Measurements from ENCODE around the gene DOK4.

The DOK4 gene

DNA sequence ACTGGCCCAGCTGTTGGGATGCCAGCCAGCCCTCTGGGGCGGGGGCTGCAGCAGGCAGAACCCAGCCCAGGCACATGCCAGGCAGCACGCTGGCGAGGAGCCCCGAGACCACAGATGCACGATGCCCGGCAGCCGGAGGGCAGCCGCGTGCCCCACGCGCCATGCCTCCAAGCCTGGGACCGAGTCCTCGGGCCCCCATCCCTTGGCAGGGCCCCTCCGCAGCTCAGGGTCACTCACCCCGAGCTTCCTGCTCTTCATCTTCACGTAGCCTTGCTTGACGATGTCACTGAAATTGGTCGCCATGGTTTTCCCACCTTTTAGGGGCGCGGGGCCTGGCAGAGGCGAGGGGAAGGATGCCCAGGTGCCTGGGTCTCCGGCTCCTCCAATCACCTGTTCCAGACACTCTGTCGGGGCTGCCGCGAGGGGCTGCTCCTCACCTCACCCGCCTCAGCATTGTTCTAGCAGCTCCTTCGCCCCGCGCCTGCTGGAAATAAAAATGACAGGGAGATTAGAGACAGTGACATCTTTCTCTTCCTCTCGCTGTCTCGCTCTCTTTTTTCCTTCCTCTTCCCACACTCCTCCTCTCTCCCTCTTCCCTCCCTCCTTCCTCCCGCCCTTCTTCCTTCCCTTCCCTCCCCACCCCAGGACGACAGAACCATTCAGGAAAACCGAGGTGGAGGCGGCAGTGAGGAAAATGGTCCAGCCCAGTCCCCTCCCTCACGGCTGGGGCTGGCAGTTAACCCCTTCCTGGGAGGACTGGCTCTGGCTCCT lies 6.9 kb downstream of the DOK4 start:
- peak overlapping the region; percentile 29 to 35 for H3K4ac ChIP-seq (ENCODE audit: low read depth in 1 of 2, low read length in 2 of 2)
- peak; percentile 67 for DNase-seq
- H3K79me1 ChIP-seq (replicated peaks; ENCODE audit: low read length, poor library complexity, severe bottlenecking): peaks cover 46% of the 10 kb centered on the region
- H3K9ac ChIP-seq (ENCODE audit: low read length): peak overlapping the region; percentile 73
- peaks cover 61% of the 10 kb centered on the region for H3K4me1 ChIP-seq (ENCODE audit: control insufficient read depth, insufficient read depth, low read depth, low read length)
- H3K27me3 ChIP-seq (ENCODE audit: control insufficient read depth in 1 of 2, insufficient read depth in 1 of 2, low read length in 2 of 2): no peaks in the 10 kb centered on the region
- H4K91ac ChIP-seq (ENCODE audit: low read length): peak overlapping the region; percentile 22
- H2BK120ac ChIP-seq (ENCODE audit: low read depth, low read length): no peak overlapping the region
- peak overlapping the region in 1 of 2 experiments; percentile 48 for H3K23ac ChIP-seq (ENCODE audit: low read length in 2 of 2)
- no peak overlapping the region for H2AK5ac ChIP-seq (ENCODE audit: low read length, severe bottlenecking)
- H3K18ac ChIP-seq (ENCODE audit: low read depth in 1 of 2, low read length in 2 of 2): peak overlapping the region; percentile 75 to 96
- H2BK5ac ChIP-seq (ENCODE audit: low read depth, low read length, poor library complexity, severe bottlenecking): no peak overlapping the region
- peak overlapping the region in 1 of 2 experiments; percentile 85 for H2BK12ac ChIP-seq (ENCODE audit: low read length in 2 of 2)
- peak overlapping the region in 1 of 2 experiments; percentile 68 for H3K14ac ChIP-seq (ENCODE audit: low read length in 2 of 2)
- H2BK15ac ChIP-seq (ENCODE audit: low read depth, poor library complexity, severe bottlenecking): no peak overlapping the region
- H3K9me3 ChIP-seq (ENCODE audit: control insufficient read depth, low read length): no peaks in the 10 kb centered on the region
- peak overlapping the region; percentile 51 to 89 for H3K4me3 ChIP-seq (ENCODE audit: insufficient read depth in 1 of 2, low read depth in 1 of 2, low read length in 2 of 2)
- H3K4me2 ChIP-seq (ENCODE audit: low read length, poor library complexity, severe bottlenecking): peak overlapping the region; percentile 87
- peaks cover 14 to 43% of the 10 kb centered on the region in 2 experiments for H3K36me3 ChIP-seq (ENCODE audit: control insufficient read depth in 1 of 2, insufficient read depth in 2 of 2, low read depth in 1 of 2, low read length in 2 of 2)
- H2AFZ ChIP-seq (ENCODE audit: low read depth, low read length): no peak overlapping the region
- WGBS: 7% methylated on average over 36 of the region's 36 CpGs
- H3K27ac ChIP-seq (ENCODE audit: low read length, poor library complexity, severe bottlenecking): no peak overlapping the region
- peak overlapping the region; percentile 87 for H4K8ac ChIP-seq (ENCODE audit: low read length)

DNA sequence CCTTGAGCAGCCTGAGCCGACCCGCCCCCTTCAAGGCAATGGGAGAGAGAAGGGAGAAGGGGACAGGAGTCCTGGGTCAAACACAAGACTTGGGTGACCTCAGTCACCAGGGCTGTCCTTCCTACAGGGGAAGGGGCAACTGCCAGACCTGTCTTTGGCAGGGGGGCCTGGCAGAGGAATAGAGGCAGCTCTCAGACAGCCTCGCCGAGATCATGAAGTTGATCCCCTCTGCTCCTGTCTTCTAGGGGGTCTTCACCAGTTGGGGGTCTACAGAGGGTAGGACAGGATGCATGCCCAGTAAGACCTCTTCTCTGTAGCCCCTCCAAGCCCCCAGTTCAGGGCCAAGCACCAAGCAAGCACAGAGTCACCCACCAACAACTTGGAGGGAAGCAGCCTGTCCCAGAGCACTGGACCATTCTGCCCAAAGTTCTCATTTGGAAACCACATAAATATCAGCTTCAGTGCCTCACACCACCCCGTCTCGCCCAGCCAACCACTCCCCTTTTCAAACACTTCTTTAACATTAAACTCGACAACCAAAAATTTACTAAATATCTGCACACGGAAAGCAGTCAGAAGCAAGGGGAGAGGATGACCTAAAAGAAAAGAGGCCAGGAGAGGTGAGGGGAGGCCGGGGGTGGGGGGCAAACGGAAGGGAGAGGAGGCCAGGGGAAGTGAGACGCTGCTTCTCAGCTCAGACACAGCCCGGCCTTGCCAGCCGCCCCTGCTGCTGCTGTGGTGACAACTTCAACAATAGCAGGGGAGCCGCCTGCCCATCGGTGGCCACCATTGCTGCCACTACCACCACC lies 7.7 kb downstream of the DOK4 start:
- peak overlapping the region in 1 of 2 experiments; percentile 68 for H3K14ac ChIP-seq (ENCODE audit: low read length in 2 of 2)
- H3K9ac ChIP-seq (ENCODE audit: low read length): peak overlapping the region; percentile 73
- no peaks in the 10 kb centered on the region for H3K27me3 ChIP-seq (ENCODE audit: control insufficient read depth in 1 of 2, insufficient read depth in 1 of 2, low read length in 2 of 2)
- peak overlapping the region; percentile 58 for H2BK120ac ChIP-seq (ENCODE audit: low read depth, low read length)
- WGBS: 36% methylated on average over 11 of the region's 15 CpGs
- peak overlapping the region; percentile 7 to 85 for H2BK12ac ChIP-seq (ENCODE audit: low read length in 2 of 2)
- no peak for DNase-seq
- peaks cover 56% of the 10 kb centered on the region for H3K4me1 ChIP-seq (ENCODE audit: control insufficient read depth, insufficient read depth, low read depth, low read length)
- H3K36me3 ChIP-seq (ENCODE audit: control insufficient read depth in 1 of 2, insufficient read depth in 2 of 2, low read depth in 1 of 2, low read length in 2 of 2): peaks cover 22 to 43% of the 10 kb centered on the region in 2 experiments
- peak overlapping the region; percentile 22 for H4K91ac ChIP-seq (ENCODE audit: low read length)
- H3K4me2 ChIP-seq (ENCODE audit: low read length, poor library complexity, severe bottlenecking): peak overlapping the region; percentile 87
- no peak overlapping the region for H3K27ac ChIP-seq (ENCODE audit: low read length, poor library complexity, severe bottlenecking)
- no peak overlapping the region for H2BK5ac ChIP-seq (ENCODE audit: low read depth, low read length, poor library complexity, severe bottlenecking)
- H4K8ac ChIP-seq (ENCODE audit: low read length): peak overlapping the region; percentile 74
- no peak overlapping the region for H2AFZ ChIP-seq (ENCODE audit: low read depth, low read length)
- H3K23ac ChIP-seq (ENCODE audit: low read length in 2 of 2): peak overlapping the region; percentile 5 to 48
- peaks cover 42% of the 10 kb centered on the region for H3K79me1 ChIP-seq (replicated peaks; ENCODE audit: low read length, poor library complexity, severe bottlenecking)
- peak overlapping the region; percentile 68 for H2BK15ac ChIP-seq (ENCODE audit: low read depth, poor library complexity, severe bottlenecking)
- peak overlapping the region; percentile 65 for H2AK5ac ChIP-seq (ENCODE audit: low read length, severe bottlenecking)
- H3K18ac ChIP-seq (ENCODE audit: low read depth in 1 of 2, low read length in 2 of 2): peak overlapping the region; percentile 11 to 96
- peak overlapping the region; percentile 51 to 89 for H3K4me3 ChIP-seq (ENCODE audit: insufficient read depth in 1 of 2, low read depth in 1 of 2, low read length in 2 of 2)
- no peaks in the 10 kb centered on the region for H3K9me3 ChIP-seq (ENCODE audit: control insufficient read depth, low read length)
- H3K4ac ChIP-seq (ENCODE audit: low read depth in 1 of 2, low read length in 2 of 2): peak overlapping the region; percentile 29

DNA sequence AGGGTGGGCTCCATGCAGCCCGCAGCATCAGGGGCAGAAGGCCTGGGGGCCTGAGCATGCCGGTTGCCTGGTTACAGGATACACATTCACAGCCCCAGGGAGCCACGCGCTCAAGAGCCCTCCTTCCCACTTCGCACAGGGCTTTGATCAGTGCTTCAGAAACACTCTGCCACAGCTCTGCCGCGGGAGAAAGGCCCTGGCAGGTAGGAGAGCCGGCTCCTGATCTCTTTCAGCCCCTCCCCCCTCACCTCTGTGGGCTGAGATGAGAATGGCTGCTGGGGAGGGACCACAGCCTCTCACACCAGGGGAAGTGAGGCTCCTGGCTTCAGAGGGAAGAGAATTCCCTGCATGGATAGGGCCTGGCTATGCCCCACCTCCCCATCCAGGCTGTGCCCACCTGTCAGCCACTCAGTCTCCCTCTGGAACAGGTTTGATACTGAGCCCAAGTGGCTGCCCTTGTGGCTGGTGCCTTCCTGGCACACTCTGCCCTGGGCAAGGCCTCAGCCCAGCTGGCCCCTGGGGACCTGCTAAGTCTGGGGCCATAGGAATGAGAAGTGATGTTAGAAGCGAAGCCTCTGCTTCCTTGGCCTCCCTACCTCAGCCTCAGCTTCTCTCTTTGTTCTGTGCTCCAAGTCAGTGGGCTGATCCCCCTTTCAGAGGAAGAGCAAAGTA lies 8.6 kb downstream of the DOK4 start:
- Histone ChIP-seq H2BK5ac (ENCODE audit: low read depth, low read length, poor library complexity, severe bottlenecking) (no peak overlapping the region), H2AK5ac (ENCODE audit: low read length, severe bottlenecking) (peak overlapping the region; percentile 65), H3K4ac (ENCODE audit: low read depth in 1 of 2, low read length in 2 of 2) (peak overlapping the region; percentile 11 to 59), H3K27ac (ENCODE audit: low read length, poor library complexity, severe bottlenecking) (no peak overlapping the region), H4K91ac (ENCODE audit: low read length) (no peak overlapping the region), H2AFZ (ENCODE audit: low read depth, low read length) (no peak overlapping the region), H2BK120ac (ENCODE audit: low read depth, low read length) (no peak overlapping the region), H3K9me3 (ENCODE audit: control insufficient read depth, low read length) (no peaks in the 10 kb centered on the region), H3K14ac (ENCODE audit: low read length in 2 of 2) (peak overlapping the region in 1 of 2 experiments; percentile 63), H3K18ac (ENCODE audit: low read depth in 1 of 2, low read length in 2 of 2) (peak overlapping the region in 1 of 2 experiments; percentile 29), H3K4me1 (ENCODE audit: control insufficient read depth, insufficient read depth, low read depth, low read length) (peaks cover 62% of the 10 kb centered on the region), H3K27me3 (ENCODE audit: control insufficient read depth in 1 of 2, insufficient read depth in 1 of 2, low read length in 2 of 2) (no peaks in the 10 kb centered on the region), H3K79me1 (replicated peaks; ENCODE audit: low read length, poor library complexity, severe bottlenecking) (peaks cover 43% of the 10 kb centered on the region), H3K9ac (ENCODE audit: low read length) (no peak overlapping the region), H4K8ac (ENCODE audit: low read length) (no peak overlapping the region), H2BK12ac (ENCODE audit: low read length in 2 of 2) (peak overlapping the region in 1 of 2 experiments; percentile 6), H3K4me3 (ENCODE audit: insufficient read depth in 1 of 2, low read depth in 1 of 2, low read length in 2 of 2) (no peak overlapping the region), H3K36me3 (ENCODE audit: control insufficient read depth in 1 of 2, insufficient read depth in 2 of 2, low read depth in 1 of 2, low read length in 2 of 2) (peaks cover 32 to 52% of the 10 kb centered on the region in 2 experiments), H2BK15ac (ENCODE audit: low read depth, poor library complexity, severe bottlenecking) (peak overlapping the region; percentile 37), H3K4me2 (ENCODE audit: low read length, poor library complexity, severe bottlenecking) (no peak overlapping the region), H3K23ac (ENCODE audit: low read length in 2 of 2) (peak overlapping the region in 1 of 2 experiments; percentile 57)
- 53% methylated on average over 2 of the region's 9 CpGs for WGBS
- DNase-seq: no peak
